Measurements from ENCODE around the gene RNF17.
"Not testable (repeated sequence)": the region's sequence is repeated elsewhere in the genome, so short reads cannot be mapped to it uniquely, and the experiment has no call there.

RNF17 gene

GRCh38 chr13:24719139-24719538 lies 44.8 kb upstream of the RNF17 start:
- H3K4me3 ChIP-seq (replicated peaks; ENCODE audit: low read depth, low read length): no peak overlapping the region
- no peak for TF ChIP-seq CTCF (IDR thresholded peaks at IDR 0.05; ENCODE audit: low read length, missing control alignments)
- DNase-seq (ENCODE audit: low read depth): no peak

- DNase-seq (ENCODE audit: low read depth): no peak
- no peak overlapping the region for H3K4me3 ChIP-seq (replicated peaks; ENCODE audit: low read depth, low read length)
- no peak for TF ChIP-seq CTCF (IDR thresholded peaks at IDR 0.05; ENCODE audit: low read length, missing control alignments)
Observed at GRCh38 chr13:24723206-24723605, 40.8 kb upstream of the RNF17 start.

- no peak for TF ChIP-seq CTCF (IDR thresholded peaks at IDR 0.05; ENCODE audit: low read length, missing control alignments)
Observed at GRCh38 chr13:24724714-24725113, 39.3 kb upstream of the RNF17 start.

GRCh38 chr13:24725379-24725778 lies 38.6 kb upstream of the RNF17 start:
- TF ChIP-seq CTCF (IDR thresholded peaks at IDR 0.05; ENCODE audit: low read length, missing control alignments): no peak
- no peak for DNase-seq (ENCODE audit: low read depth)
- H3K4me3 ChIP-seq (replicated peaks; ENCODE audit: low read depth, low read length): no peak overlapping the region

More at GRCh38 chr13:24724714-24725113, 39.3 kb upstream of the RNF17 start:
- no peak overlapping the region for H3K4me3 ChIP-seq (replicated peaks; ENCODE audit: low read depth, low read length)
- no peak for DNase-seq (ENCODE audit: low read depth)

- DNase-seq (ENCODE audit: low read depth): peak; percentile 92
- H3K4me3 ChIP-seq (replicated peaks; ENCODE audit: low read depth, low read length): no peak overlapping the region
- peak; percentile 81 for TF ChIP-seq CTCF (IDR thresholded peaks at IDR 0.05; ENCODE audit: low read length, missing control alignments)
Observed at GRCh38 chr13:24727731-24728601, 36.0 kb upstream of the RNF17 start.

- not testable (repeated sequence) for DNase-seq (ENCODE audit: low read depth); H3K4me3 ChIP-seq (replicated peaks; ENCODE audit: low read depth, low read length)
Observed at GRCh38 chr13:24730873-24731567, 32.9 kb upstream of the RNF17 start.

- H3K4me3 ChIP-seq (replicated peaks; ENCODE audit: low read depth, low read length): no peak overlapping the region
- DNase-seq (ENCODE audit: low read depth): no peak
- no peak for TF ChIP-seq CTCF (IDR thresholded peaks at IDR 0.05; ENCODE audit: low read length, missing control alignments)
Observed at GRCh38 chr13:24734950-24735349, 29.0 kb upstream of the RNF17 start.

Measured in fibroblast of pulmonary artery (primary cell).